GM21423 (cell line): ENCODE results near the gene PADI3.

Source experiments
- ATAC-seq: cut with Tn5 transposase; IDR thresholded peaks from one replicate; pipeline ENCODE4 v1.9.1; 2021; ENCODE audit warnings: mild to moderate bottlenecking, moderate library complexity; ENCODE audit not compliant: unreplicated experiment

The PADI3 gene

GRCh38 chr1:17295292-17295691 lies 46.4 kb downstream of the PADI3 start:
- no peak for ATAC-seq

- no peak for ATAC-seq
Measured at GRCh38 chr1:17296086-17296485, 47.2 kb downstream of the PADI3 start.

- no peak for ATAC-seq
Measured at GRCh38 chr1:17297991-17298390, 49.1 kb downstream of the PADI3 start.

GRCh38 chr1:17301767-17302166 lies 52.9 kb downstream of the PADI3 start:
- ATAC-seq, result no peak

GRCh38 chr1:17304151-17304825 lies 55.4 kb downstream of the PADI3 start:
- ATAC-seq, result no peak

- no peak for ATAC-seq
Measured at GRCh38 chr1:17304826-17305175, 55.9 kb downstream of the PADI3 start.

- no peak for ATAC-seq
Measured at GRCh38 chr1:17305576-17306095, 56.7 kb downstream of the PADI3 start.

- ATAC-seq, result no peak
Measured at GRCh38 chr1:17306407-17306806, 57.5 kb downstream of the PADI3 start.

GRCh38 chr1:17306921-17307320 lies 58.0 kb downstream of the PADI3 start:
- no peak for ATAC-seq

- no peak for ATAC-seq
Measured at GRCh38 chr1:17307329-17307728, 58.4 kb downstream of the PADI3 start.

GRCh38 chr1:17307946-17308345 lies 59.0 kb downstream of the PADI3 start, which contains the start of gene PADI4:
Gene PADI4, plus strand, starts transcription at chr1:17308197. Its CDS starts 26 bp downstream, at chr1:17308223.
- no peak for ATAC-seq

- no peak for ATAC-seq
Measured at GRCh38 chr1:17308593-17308992, 59.7 kb downstream of the PADI3 start.

- no peak for ATAC-seq
Measured at GRCh38 chr1:17309426-17310067, 60.6 kb downstream of the PADI3 start.

GRCh38 chr1:17310068-17310640 lies 61.3 kb downstream of the PADI3 start:
- ATAC-seq, result no peak

- no peak for ATAC-seq
Measured at GRCh38 chr1:17313530-17314309, 64.8 kb downstream of the PADI3 start.

GRCh38 chr1:17314491-17314971 lies 65.6 kb downstream of the PADI3 start:
- ATAC-seq, result no peak

GRCh38 chr1:17315542-17316130 lies 66.7 kb downstream of the PADI3 start:
- ATAC-seq, result no peak

GRCh38 chr1:17316704-17317103 lies 67.8 kb downstream of the PADI3 start:
- no peak for ATAC-seq

GRCh38 chr1:17318262-17318661 lies 69.4 kb downstream of the PADI3 start:
- no peak for ATAC-seq

GRCh38 chr1:17319561-17320350 lies 70.9 kb downstream of the PADI3 start:
- ATAC-seq, result no peak
